KG1 (cell line): Measurements from ENCODE around the gene COL9A3.
"Not testable (repeated sequence)": the region's sequence is repeated elsewhere in the genome, so short reads cannot be mapped to it uniquely, and the experiment has no call there.

ENCODE experiments used
- DNase-seq: peaks from one replicate; lab custom pipeline; 2025; lab: John Stamatoyannopoulos, UW

The COL9A3 gene

DNA sequence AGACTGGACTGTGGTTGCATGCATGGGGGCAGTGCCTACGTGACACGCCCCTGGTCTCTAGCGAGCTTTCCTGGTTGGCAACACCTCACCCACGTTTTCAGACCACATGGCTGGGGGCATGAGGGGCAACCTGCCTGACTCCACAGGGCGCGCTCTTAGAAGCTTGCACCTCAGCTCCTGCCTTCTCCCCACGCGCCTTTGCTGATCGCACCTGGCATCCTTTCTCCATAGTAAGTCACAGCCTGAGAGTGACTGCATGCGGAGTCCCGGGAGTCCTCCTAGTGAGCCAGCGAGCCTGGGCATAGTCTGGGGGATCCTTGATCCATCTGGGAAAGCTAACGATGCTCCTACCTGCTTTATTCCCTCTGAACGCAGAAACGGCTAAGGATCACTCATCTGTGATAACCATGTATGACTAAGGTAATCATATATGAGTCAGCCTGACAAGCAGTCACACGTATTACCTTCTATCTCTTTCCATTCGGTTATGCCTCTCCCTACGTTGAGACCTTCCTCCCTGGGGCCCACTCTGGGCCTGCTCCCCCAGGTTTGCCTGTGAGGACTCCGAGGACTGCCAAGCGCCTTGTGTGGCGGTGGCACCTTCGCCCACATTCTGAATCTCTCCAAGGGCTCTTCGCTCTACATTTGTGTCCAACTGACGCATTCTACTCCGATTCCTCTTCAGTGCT is 40.2 kb downstream of the COL9A3 start:
- DNase-seq = no peak

- DNase-seq = no peak
Observed at GRCh38 chr20:62858058-62858830, 41.4 kb downstream of the COL9A3 start.

DNA sequence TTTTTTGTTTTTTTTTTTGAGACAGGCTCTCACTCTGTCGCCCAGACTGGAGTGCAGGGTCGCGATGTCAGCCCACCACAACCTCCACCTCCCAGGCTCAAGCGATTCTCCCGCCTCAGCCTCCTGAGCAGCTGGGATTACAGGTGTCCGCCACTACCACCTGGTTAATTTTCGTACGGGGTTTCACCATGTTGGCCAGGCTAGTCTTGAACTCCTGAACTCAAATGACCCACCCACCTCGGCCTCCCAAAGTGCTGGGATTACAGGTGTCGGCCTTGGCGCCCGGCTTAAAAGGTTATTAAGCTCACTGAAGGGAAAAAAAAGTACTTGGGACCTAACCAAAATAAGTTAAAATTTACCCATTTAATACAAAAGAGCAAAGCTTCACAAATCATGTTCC is 42.9 kb downstream of the COL9A3 start:
- DNase-seq = no peak

GRCh38 chr20:62860391-62860923 is 43.6 kb downstream of the COL9A3 start:
- no peak for DNase-seq

GRCh38 chr20:62860924-62861691 is 44.3 kb downstream of the COL9A3 start:
- DNase-seq = no peak

GRCh38 chr20:62861726-62862336 is 45.0 kb downstream of the COL9A3 start, which contains the start of gene TCFL5:
TSS of gene TCFL5 (minus strand) at chr20:62861822. CDS start at chr20:62861670, 152 bp downstream.
- DNase-seq = peak; percentile 42

DNA sequence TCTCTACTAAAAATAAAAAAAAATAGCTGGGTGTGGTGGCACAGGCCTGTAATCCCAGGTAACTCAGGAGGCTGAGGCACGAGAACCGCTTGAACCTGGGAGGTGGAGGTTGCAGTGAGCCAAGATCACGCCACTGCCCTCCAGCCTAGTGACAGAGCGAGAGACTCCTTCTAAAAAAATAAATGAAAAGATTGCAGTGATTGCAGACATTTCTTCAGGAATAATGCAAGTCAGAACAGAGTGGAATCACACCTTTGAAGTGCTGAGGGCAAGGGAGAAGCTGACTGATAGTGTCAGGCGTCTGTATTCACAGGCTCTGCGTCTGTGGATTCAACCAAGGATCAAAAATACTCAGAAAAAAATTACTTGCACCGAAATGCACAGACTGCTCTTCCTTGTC is 47.4 kb downstream of the COL9A3 start:
- DNase-seq = no peak

- DNase-seq = no peak
Observed at GRCh38 chr20:62872184-62872847, 55.5 kb downstream of the COL9A3 start.

DNA sequence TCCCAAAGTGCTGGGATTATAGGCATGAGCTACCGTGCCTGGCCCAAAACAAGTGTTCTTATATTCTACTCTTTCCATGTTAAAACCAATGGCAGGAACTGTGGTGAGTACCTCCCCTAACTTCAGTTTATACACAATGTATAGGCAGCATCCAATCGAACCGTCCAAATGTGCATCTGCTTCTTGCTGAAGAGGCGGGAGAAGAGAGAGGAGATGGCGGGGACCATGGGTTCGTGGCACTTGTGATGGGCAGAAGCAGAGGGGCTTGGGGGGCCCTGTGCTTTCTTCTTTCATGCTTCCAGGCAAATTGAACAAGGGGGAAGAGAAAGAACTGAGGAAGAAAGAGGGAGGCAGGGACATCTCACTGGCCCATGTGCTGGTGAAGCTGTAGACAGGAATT is 56.0 kb downstream of the COL9A3 start:
- DNase-seq = no peak

DNA sequence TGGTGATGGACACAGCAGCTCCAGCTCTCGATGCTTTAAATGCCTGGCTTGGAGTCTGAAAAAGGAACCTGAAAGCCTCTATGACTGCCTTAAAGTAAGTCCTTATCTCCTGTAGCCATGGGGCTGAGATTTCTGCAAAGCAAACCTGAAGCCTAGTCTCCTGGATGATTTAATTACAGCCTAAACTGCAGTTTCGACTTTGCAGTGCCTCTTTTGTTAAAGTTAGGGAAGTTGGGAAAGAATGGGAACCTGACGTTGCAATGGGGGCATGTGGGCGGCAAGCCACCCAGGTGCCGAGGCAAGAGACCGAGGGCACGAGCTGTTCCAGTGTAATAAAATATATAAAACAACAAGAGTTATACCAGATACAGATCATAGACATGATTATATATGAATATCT is 56.4 kb downstream of the COL9A3 start:
- DNase-seq = no peak

DNA sequence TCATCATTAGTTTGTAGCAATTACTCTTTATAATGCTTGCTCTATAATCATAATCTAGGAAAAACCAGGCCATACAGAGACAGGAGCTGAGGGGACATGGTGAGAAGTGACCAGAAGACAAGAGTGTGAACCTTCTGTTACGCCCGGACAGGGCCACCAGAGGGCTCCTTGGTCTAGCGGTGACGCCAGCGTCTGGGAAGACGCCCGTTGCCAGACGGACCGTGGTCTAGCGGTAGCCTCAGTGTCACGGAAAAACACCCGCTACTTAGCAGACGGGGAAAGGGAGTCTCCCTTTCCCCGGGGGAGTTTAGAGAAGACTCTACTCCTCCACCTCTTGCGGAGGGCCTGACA is 56.8 kb downstream of the COL9A3 start:
- DNase-seq = not testable (repeated sequence)

DNA sequence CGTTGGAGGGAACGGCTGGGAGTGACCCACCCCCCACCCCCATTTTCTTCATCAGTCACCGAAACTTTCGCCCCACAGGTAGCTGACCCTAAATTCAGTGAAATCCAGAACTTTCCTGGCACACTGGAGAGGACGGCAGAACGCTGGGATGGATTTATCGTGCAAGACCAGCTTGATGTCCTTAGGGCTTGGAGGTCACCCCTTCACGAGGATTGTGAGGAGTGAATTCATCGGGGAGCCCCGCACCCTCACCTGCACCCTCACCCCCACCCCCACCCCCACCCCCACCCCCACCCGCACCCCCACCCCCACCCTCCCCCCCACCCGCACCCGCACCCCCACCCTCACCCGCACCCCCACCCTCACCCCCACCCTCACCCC is 58.1 kb downstream of the COL9A3 start:
- no peak for DNase-seq

- no peak for DNase-seq
Observed at GRCh38 chr20:62875419-62876361, 58.8 kb downstream of the COL9A3 start.

GRCh38 chr20:62876501-62876901 is 59.7 kb downstream of the COL9A3 start:
- no peak for DNase-seq

DNA sequence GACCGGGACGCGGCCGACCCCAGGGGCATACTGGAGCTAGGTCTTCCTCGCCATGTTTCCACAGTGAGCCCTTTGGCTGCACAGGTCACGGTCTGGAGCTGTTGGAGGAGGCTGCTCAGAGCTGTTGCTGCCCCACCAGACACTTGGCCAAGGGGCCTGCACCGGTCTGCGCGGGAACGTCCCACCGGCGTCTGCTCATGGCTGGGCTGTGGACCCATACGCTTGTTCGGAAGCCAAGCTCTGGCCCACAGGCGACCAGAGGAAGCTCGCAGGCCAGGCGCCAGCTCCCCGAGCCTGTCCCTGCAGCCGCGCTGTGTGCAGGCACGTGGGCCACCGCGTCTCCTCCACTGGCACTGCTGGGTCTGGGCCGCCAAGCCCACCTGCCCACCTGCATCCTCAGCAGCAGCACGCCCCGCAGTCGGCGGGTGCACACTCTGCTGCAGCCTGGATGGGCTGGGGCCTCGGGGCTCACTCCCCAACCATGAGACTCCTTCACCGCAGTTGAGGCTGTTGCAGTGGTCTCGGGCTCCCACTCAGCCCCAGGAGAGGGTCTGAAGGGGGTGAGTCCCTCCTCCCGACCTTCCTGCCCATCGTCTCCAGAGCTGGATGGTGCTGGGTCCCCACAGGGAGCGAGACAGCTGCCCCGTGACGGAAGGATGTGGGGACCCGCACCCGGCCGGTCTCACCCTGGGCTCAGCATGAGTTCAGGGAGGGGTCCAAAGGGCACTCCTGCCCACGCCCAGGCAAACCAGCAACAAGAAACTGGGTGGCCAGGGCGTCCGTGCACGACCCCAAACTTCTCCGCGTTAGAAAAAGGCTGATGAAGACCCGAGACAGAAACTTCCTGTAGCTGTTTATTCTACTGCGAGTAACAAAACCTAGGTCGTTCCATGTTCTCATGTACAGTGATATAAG is 60.3 kb downstream of the COL9A3 start:
- no peak for DNase-seq

DNA sequence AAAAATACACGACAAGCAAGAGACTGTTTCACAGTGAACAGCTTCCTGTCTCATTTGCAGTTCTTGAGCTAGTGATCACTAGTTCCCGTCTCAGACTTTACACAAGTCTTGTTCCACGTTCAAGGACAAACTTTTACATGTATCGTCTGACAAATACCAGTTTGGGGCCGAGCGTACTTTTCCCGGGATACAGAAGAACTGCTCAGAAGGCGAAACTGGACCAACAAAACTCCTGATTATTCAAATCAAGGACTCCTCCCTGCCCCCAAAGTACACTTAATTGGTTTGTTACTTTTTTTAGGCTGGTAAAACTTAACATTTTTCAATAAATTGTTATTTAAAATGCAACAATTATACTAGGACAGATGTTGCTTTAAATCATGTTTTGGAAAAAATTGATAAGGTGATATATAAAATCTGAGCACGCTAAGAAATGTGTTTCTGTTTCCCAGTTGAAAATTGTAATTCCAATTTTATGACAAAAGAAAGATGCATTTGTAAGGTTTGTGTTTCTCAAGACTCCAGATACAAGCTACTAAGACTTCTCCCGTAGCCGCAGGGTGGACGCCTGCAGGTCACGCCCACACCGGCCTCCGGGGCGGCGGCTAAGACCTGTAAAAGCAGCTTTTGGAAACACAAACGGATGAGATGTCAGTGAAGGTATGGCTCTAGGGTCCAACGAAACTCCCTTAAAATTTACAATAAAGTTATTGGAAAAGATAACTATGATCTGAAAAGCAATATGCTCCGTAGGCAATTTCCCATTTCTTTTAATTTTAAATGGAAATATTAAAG is 61.6 kb downstream of the COL9A3 start:
- no peak for DNase-seq

GRCh38 chr20:62879275-62880146 is 62.7 kb downstream of the COL9A3 start:
- no peak for DNase-seq
